H1 (cell line): ENCODE results near the gene C3AR1.
"Not testable (repeated sequence)": the region's sequence is repeated elsewhere in the genome, so short reads cannot be mapped to it uniquely, and the experiment has no call there.

Source experiments
- CTCF ChIP-seq, 3 experiments: IDR thresholded peaks; 1 replicate in 2 of 3; 2 replicates in 1 of 3; pipeline versions ENCODE4 v1.5.1 to v1.6.1; 2011; ENCODE audit warnings: low read length in 3 of 3, mild to moderate bottlenecking in 3 of 3, inconsistent platforms in 2 of 3, low read depth in 1 of 3, moderate library complexity in 1 of 3; ENCODE audit not compliant: insufficient read depth in 1 of 3; ENCODE audit errors: control extremely low read depth in 1 of 3
- GABPA ChIP-seq: IDR thresholded peaks from 2 replicates; pipeline ENCODE4 v1.6.1; 2011; ENCODE audit warnings: mild to moderate bottlenecking, low read length, moderate library complexity, borderline replicate concordance; ENCODE audit not compliant: insufficient read depth
- JUND ChIP-seq: IDR thresholded peaks from 2 replicates; pipeline ENCODE4 v1.6.1; 2011; ENCODE audit warnings: mild to moderate bottlenecking, improper control_type of control experiment, low read length
- MAX ChIP-seq: IDR thresholded peaks from 2 replicates; pipeline ENCODE4 v1.6.1; 2012; ENCODE audit warnings: inconsistent platforms
- POLR2A ChIP-seq, 2 experiments: IDR thresholded peaks; 1 replicate in 1 of 2; 2 replicates in 1 of 2; pipeline ENCODE4 v1.6.1; 2011; ENCODE audit warnings: low read depth in 2 of 2, low read length in 2 of 2, mild to moderate bottlenecking in 2 of 2; ENCODE audit errors: control extremely low read depth in 1 of 2
- RFX5 ChIP-seq: IDR thresholded peaks from 2 replicates; pipeline ENCODE4 v1.6.1; 2011; ENCODE audit warnings: low read depth, low read length, improper control_type of control experiment, borderline replicate concordance

- not testable (repeated sequence) for TF ChIP-seq JUND; RFX5; CTCF (IDR thresholded peaks at IDR 0.05; ENCODE audit: control extremely low read depth in 1 of 3, insufficient read depth in 1 of 3, low read depth in 1 of 3, low read length in 3 of 3); POLR2A (IDR thresholded peaks at IDR 0.05; ENCODE audit: control extremely low read depth in 1 of 2, low read depth in 2 of 2, low read length in 2 of 2); GABPA; MAX
Measured at GRCh38 chr12:8031017-8031416, 35.1 kb downstream of the C3AR1 start.
